Upper lobe of left lung (tissue), 6 donors: ENCODE data around the gene AGTR1. TPM values are rescaled to one million over a fixed set of nuclear protein-coding genes. Genes with fewer than 3 reads are reported as not detected.
A peak's percentile ranks its signal among the peaks of the same experiment; 100 is the strongest.

Experiments used
- ATAC-seq, 2 donors: fragments of 200-7000 bp; cut with Tn5 transposase; one replicate each; pipeline ENCODE4 v1.9.1; 2022; ENCODE audit warnings: mild to moderate bottlenecking in 2 of 2, moderate library complexity in 2 of 2; ENCODE audit not compliant: low FRiP score in 2 of 2
- DNase-seq, 2 donors: peaks; one replicate each; pipeline ENCODE4 v3.0.0-alpha.2; 2019 to 2020
- H3K27ac ChIP-seq, 4 donors: fragments of 200-600 bp; sonication (generic); one replicate each; pipeline ENCODE4 v1.5.1; 2016 to 2019
- H3K27me3 ChIP-seq, 4 donors: fragments of 200-600 bp; sonication (generic); one replicate each; pipeline ENCODE4 v1.5.1; 2017 to 2019
- H3K36me3 ChIP-seq, 4 donors: fragments of 200-600 bp; sonication (generic); one replicate each; pipeline ENCODE4 v1.5.1; 2016 to 2019
- H3K4me1 ChIP-seq, 4 donors: fragments of 200-600 bp; sonication (generic); one replicate each; pipeline ENCODE4 v1.5.1; 2018 to 2019
- H3K4me3 ChIP-seq, 4 donors: fragments of 200-600 bp; sonication (generic); one replicate each; pipeline ENCODE4 v1.5.1; 2017 to 2019; ENCODE audit warnings: mild to moderate bottlenecking in 2 of 4, moderate library complexity in 1 of 4
- H3K9me3 ChIP-seq, 4 donors: fragments of 200-600 bp; sonication (generic); one replicate each; pipeline ENCODE4 v1.5.1; 2018 to 2019
- CTCF ChIP-seq, 6 experiments: fragments of 450-650 bp in 4 of 6; fragments of 200-600 bp in 2 of 6; sonication (generic) in 2 of 6; IDR thresholded peaks; one replicate each; pipeline ENCODE4 v1.5.1; 2016 to 2019; ENCODE audit warnings: antibody characterized with exemption in 6 of 6
- EP300 ChIP-seq, 4 donors: sonication (generic); formaldehyde crosslinking; IDR thresholded peaks; one replicate each; pipeline ENCODE4 v1.5.1; 2017; ENCODE audit warnings: antibody characterized with exemption in 4 of 4, control low read depth in 2 of 4
- POLR2A ChIP-seq, 4 donors: fragments of 450-650 bp; IDR thresholded peaks; one replicate each; pipeline ENCODE4 v1.5.1; 2016 to 2017; ENCODE audit warnings: antibody characterized with exemption in 4 of 4, mild to moderate bottlenecking in 2 of 4
- POLR2AphosphoS5 ChIP-seq, 2 donors: sonication (generic); formaldehyde crosslinking; IDR thresholded peaks; one replicate each; pipeline ENCODE4 v1.5.1; 2017; ENCODE audit warnings: antibody characterized with exemption in 2 of 2
- WGBS, 2 donors: methylation state at CpG; one replicate each; pipeline ENCODE4 v1.1.5; 2017 to 2018; 5-methylcytosine and 5-hydroxymethylcytosine counted together
- total RNA-seq, 6 donors: library from RNA; depleted of rRNA in 4 of 6; stranded (reverse); fragments of >200 nt in 4 of 6; gene quantifications; one replicate each; pipeline versions ENCODE4 v1.1.0 to v1.2.1, GENCODE V29; 2016 to 2021
- donor health status: DM: no; HTN: no; CAD: no; lungs with moderate emphysema.
- donor health status: DM: no; HTN: yes; CAD: no; lungs with severe emphysema.

AGTR1 gene
- total RNA-seq, 6 donors from 2014 or later, result 4.6 to 9.3 (median 5.9) TPM

GRCh38 chr3:148789146-148789545 is 91.4 kb downstream of the AGTR1 start:
- no peaks in the 10 kb centered on the region for H3K27me3 ChIP-seq
- DNase-seq (no peak), ATAC-seq (peak in 1 of 2 donors; percentile 15)
- peaks cover 0 to 4% (median 0%) of the 10 kb centered on the region in 4 donors for H3K9me3 ChIP-seq
- TF ChIP-seq EP300 (IDR thresholded peaks at IDR 0.05), result no peak
- no peak for TF ChIP-seq POLR2AphosphoS5 (IDR thresholded peaks at IDR 0.05)
- no peak for TF ChIP-seq CTCF (IDR thresholded peaks at IDR 0.05)
- TF ChIP-seq POLR2A (IDR thresholded peaks at IDR 0.05), result no peak
- H3K4me3 ChIP-seq, result no peak overlapping the region
- WGBS, 2 donors, result 48 to 50% methylated on average over 6 of the region's 6 CpGs
- H3K27ac ChIP-seq, result no peak overlapping the region
- no peaks in the 10 kb centered on the region for H3K36me3 ChIP-seq
- no peaks in the 10 kb centered on the region for H3K4me1 ChIP-seq

GRCh38 chr3:148789906-148790305 is 92.2 kb downstream of the AGTR1 start:
- ATAC-seq, result peak in 1 of 2 donors; percentile 23

GRCh38 chr3:148790370-148790769 is 92.7 kb downstream of the AGTR1 start:
- no peak for ATAC-seq
- TF ChIP-seq EP300 (IDR thresholded peaks at IDR 0.05) (no peak), POLR2A (IDR thresholded peaks at IDR 0.05) (no peak), POLR2AphosphoS5 (IDR thresholded peaks at IDR 0.05) (no peak), CTCF (IDR thresholded peaks at IDR 0.05) (no peak)
- peaks cover 0 to 4% (median 0%) of the 10 kb centered on the region in 4 donors for H3K9me3 ChIP-seq
- no peaks in the 10 kb centered on the region for H3K27me3 ChIP-seq
- no peak for DNase-seq
- H3K36me3 ChIP-seq, result no peaks in the 10 kb centered on the region
- no peaks in the 10 kb centered on the region for H3K4me1 ChIP-seq
- peak overlapping the region in 1 of 4 donors; percentile 48 for H3K27ac ChIP-seq
- H3K4me3 ChIP-seq, result no peak overlapping the region
- WGBS, 2 donors, result 84 to 87% methylated on average over 2 of the region's 2 CpGs

More at GRCh38 chr3:148789906-148790305, 92.2 kb downstream of the AGTR1 start:
- H3K4me1 ChIP-seq, result no peaks in the 10 kb centered on the region
- H3K4me3 ChIP-seq, result no peak overlapping the region
- H3K27me3 ChIP-seq, result no peaks in the 10 kb centered on the region
- 80 to 86% methylated on average over 2 of the region's 2 CpGs for WGBS, 2 donors
- TF ChIP-seq POLR2AphosphoS5 (IDR thresholded peaks at IDR 0.05) (no peak), CTCF (IDR thresholded peaks at IDR 0.05) (no peak), POLR2A (IDR thresholded peaks at IDR 0.05) (no peak), EP300 (IDR thresholded peaks at IDR 0.05) (no peak)
- DNase-seq, result no peak
- no peaks in the 10 kb centered on the region for H3K36me3 ChIP-seq
- H3K9me3 ChIP-seq, result peaks cover 0 to 4% (median 0%) of the 10 kb centered on the region in 4 donors
- peak overlapping the region in 1 of 4 donors; percentile 48 for H3K27ac ChIP-seq

GRCh38 chr3:148790851-148791735 is 93.4 kb downstream of the AGTR1 start:
- 69 to 73% methylated on average over 6 of the region's 6 CpGs for whole genome bisulfite sequencing, 2 donors
- peak in 1 of 2 donors; percentile 25 for DNase-seq
- peak; percentile 11 to 90 for ATAC-seq
- peaks cover 0 to 4% (median 0%) of the 10 kb centered on the region in 4 donors for H3K9me3 ChIP-seq
- peak overlapping the region in 1 of 4 donors; percentile 48 for H3K27ac ChIP-seq
- H3K4me1 ChIP-seq, result no peaks in the 10 kb centered on the region
- H3K36me3 ChIP-seq, result no peaks in the 10 kb centered on the region
- H3K27me3 ChIP-seq, result no peaks in the 10 kb centered on the region
- no peak for TF ChIP-seq EP300 (IDR thresholded peaks at IDR 0.05)
- TF ChIP-seq POLR2A (IDR thresholded peaks at IDR 0.05), result peak in 1 of 4 donors; percentile 43
- no peak overlapping the region for H3K4me3 ChIP-seq

- TF ChIP-seq POLR2A (IDR thresholded peaks at IDR 0.05) (no peak), CTCF (IDR thresholded peaks at IDR 0.05) (no peak), POLR2AphosphoS5 (IDR thresholded peaks at IDR 0.05) (no peak), EP300 (IDR thresholded peaks at IDR 0.05) (no peak)
- no peaks in the 10 kb centered on the region for H3K36me3 ChIP-seq
- H3K27ac ChIP-seq, result no peak overlapping the region
- no peak overlapping the region for H3K4me3 ChIP-seq
- no peak for DNase-seq
- H3K27me3 ChIP-seq, result no peaks in the 10 kb centered on the region
- H3K4me1 ChIP-seq, result no peaks in the 10 kb centered on the region
- no peak for ATAC-seq
- no peaks in the 10 kb centered on the region for H3K9me3 ChIP-seq
- 90 to 92% methylated on average over 1 of the region's 1 CpG for WGBS, 2 donors
These were observed 94.2 kb downstream of the AGTR1 start for GRCh38 chr3:148791920-148792319.
